K562 (cell line): ENCODE results near the gene TAF4. TPM values are rescaled to one million over a fixed set of nuclear protein-coding genes. Genes with fewer than 3 reads are reported as not detected.

Experiments used
- ATAC-seq: fragments of 200-7000 bp; cut with Tn5 transposase; 3 replicates; pipeline ENCODE4 v1.9.1; 2020; ENCODE audit warnings: moderate library complexity
- BruUV-seq: library from RNA; stranded (reverse); fragments of 400-500 nt; replicated peaks from 2 replicates; lab custom pipeline; 2021; lab: Mats Ljungman, UMichigan
- CTCF ChIA-PET: fragments of 300-600 bp; formaldehyde crosslinking; extraction: SDS; loops from one replicate; lab custom pipeline; 2021; ENCODE audit warnings: low intra/inter-chr PET ratio; lab: Yijun Ruan, JAX
- POLR2A ChIA-PET: fragments of 300-600, 350-650 bp; sonication (Branson Sonifier 250); formaldehyde crosslinking; extraction: SDS; loops from one replicate; lab custom pipeline; 2021; ENCODE audit warnings: antibody characterized with exemption, inconsistent platforms; lab: Yijun Ruan, JAX
- DNase-seq, 4 experiments: peaks; one replicate each; pipeline versions ENCODE4 v3.0.0 to v3.0.0-alpha.2; 2011 to 2018; ENCODE audit warnings: low spot score in 3 of 4, mixed read lengths in 3 of 4; ENCODE audit errors: extremely low read depth in 1 of 4
- FAIRE-seq: peaks from 2 replicates; lab custom pipeline; 2011; peaks lifted over from hg19 to GRCh38; lab: Jason Lieb, UNC
- H2AFZ ChIP-seq: 2 replicates; pipeline ENCODE4 v1.6.0; 2011; ENCODE audit warnings: low read depth, low read length, control low read depth, inconsistent platforms
- H3K27ac ChIP-seq: fragments of 200-600 bp; 3 replicates; pipeline ENCODE4 v1.8.0; 2011; ENCODE audit warnings: low read depth, mild to moderate bottlenecking, control low read depth, inconsistent platforms, low read length, moderate library complexity, mixed read lengths; ENCODE audit errors: extremely low read depth
- H3K27me3 ChIP-seq, 2 experiments: fragments of 300-600 bp in 1 of 2; 2 replicates in 1 of 2; 3 replicates in 1 of 2; pipeline versions ENCODE4 v1.6.0 to v1.8.0; 2011; ENCODE audit warnings: inconsistent platforms in 2 of 2, low read length in 2 of 2, mild to moderate bottlenecking in 1 of 2, mixed read lengths in 1 of 2, moderate library complexity in 1 of 2; ENCODE audit not compliant: control insufficient read depth in 2 of 2, insufficient read depth in 2 of 2
- H3K36me3 ChIP-seq: fragments of 300-600 bp; 3 replicates; pipeline ENCODE4 v1.8.0; 2011; ENCODE audit warnings: mild to moderate bottlenecking, low read length, inconsistent platforms; ENCODE audit not compliant: control insufficient read depth, insufficient read depth
- H3K4me1 ChIP-seq, 2 experiments: fragments of 200-600 bp in 1 of 2; replicated peaks in 1 of 2; 2 replicates in 1 of 2; 3 replicates in 1 of 2; pipeline versions ENCODE4 v1.5.1 to v1.8.0; 2011; ENCODE audit warnings: inconsistent platforms in 2 of 2, low read length in 2 of 2, mild to moderate bottlenecking in 1 of 2, mixed read lengths in 1 of 2, moderate library complexity in 1 of 2; ENCODE audit not compliant: control insufficient read depth in 2 of 2, insufficient read depth in 2 of 2
- H3K4me2 ChIP-seq: 2 replicates; pipeline ENCODE4 v1.6.1; 2011; ENCODE audit warnings: low read length, control low read depth, inconsistent platforms, mixed read lengths; ENCODE audit not compliant: insufficient read depth
- H3K4me3 ChIP-seq: fragments of 200-600 bp; sonication (generic), shearing (Covaris generic); 2 replicates; pipeline ENCODE4 v1.5.1; 2016; ENCODE audit warnings: control low read depth, inconsistent platforms
- H3K79me2 ChIP-seq: fragments of 200-600 bp; 3 replicates; pipeline ENCODE4 v1.8.0; 2011; ENCODE audit warnings: low read length, inconsistent platforms; ENCODE audit not compliant: control insufficient read depth, insufficient read depth
- H3K9ac ChIP-seq, 2 experiments: 2 replicates each; pipeline versions ENCODE4 v1.6.0 to v1.6.1; 2011; ENCODE audit warnings: low read depth in 2 of 2, low read length in 2 of 2, control low read depth in 1 of 2, inconsistent platforms in 1 of 2, mild to moderate bottlenecking in 1 of 2, mixed read lengths in 1 of 2; ENCODE audit not compliant: insufficient read depth in 1 of 2
- H3K9me1 ChIP-seq: one replicate; pipeline ENCODE4 v1.6.0; 2011; ENCODE audit warnings: inconsistent platforms, mild to moderate bottlenecking, low read length, moderate library complexity; ENCODE audit not compliant: control insufficient read depth, insufficient read depth
- H3K9me3 ChIP-seq: replicated peaks from 2 replicates; pipeline ENCODE4 v1.5.1; 2011; ENCODE audit warnings: low read depth, low read length, inconsistent platforms; ENCODE audit not compliant: control insufficient read depth, insufficient read depth
- H4K20me1 ChIP-seq: replicated peaks from 2 replicates; pipeline ENCODE4 v1.6.1; 2011; ENCODE audit warnings: low read length, inconsistent platforms, mixed read lengths; ENCODE audit not compliant: control insufficient read depth, insufficient read depth
- DMBX1 ChIP-seq: fragments of 250-450 bp; sonication (Bioruptor Pico); IDR thresholded peaks from 2 replicates; pipeline ENCODE4 v1.8.0; 2022; ENCODE audit warnings: inconsistent platforms, mild to moderate bottlenecking, moderate library complexity, borderline replicate concordance
- E2F8 ChIP-seq: fragments of 450-650 bp; IDR thresholded peaks from 2 replicates; pipeline ENCODE4 v1.7.1; 2018; ENCODE audit warnings: mild to moderate bottlenecking, low read depth; ENCODE audit not compliant: partially characterized antibody
- EP300 ChIP-seq: IDR thresholded peaks from 2 replicates; pipeline ENCODE4 v1.6.1; 2012; ENCODE audit warnings: low read length, improper control_type of control experiment
- JUN ChIP-seq, 2 experiments: sonication (generic) in 1 of 2; formaldehyde crosslinking in 1 of 2; IDR thresholded peaks; 2 replicates each; pipeline versions ENCODE4 v1.6.1 to v1.8.0; 2012 to 2022; ENCODE audit warnings: borderline replicate concordance in 2 of 2, mild to moderate bottlenecking in 2 of 2, improper control_type of control experiment in 1 of 2, low read depth in 1 of 2, low read length in 1 of 2, missing genetic modification reagents in 1 of 2
- MITF ChIP-seq: IDR thresholded peaks from 2 replicates; pipeline ENCODE4 v1.6.1; 2014; ENCODE audit warnings: antibody characterized with exemption
- MYBL2 ChIP-seq, 2 experiments: fragments of 450-650 bp in 1 of 2; sonication (generic) in 1 of 2; formaldehyde crosslinking in 1 of 2; IDR thresholded peaks; 2 replicates each; pipeline versions ENCODE4 v1.6.1 to v1.8.1; 2017 to 2022; ENCODE audit warnings: borderline replicate concordance in 1 of 2, inconsistent platforms in 1 of 2, low read depth in 1 of 2, mild to moderate bottlenecking in 1 of 2, missing genetic modification reagents in 1 of 2, moderate library complexity in 1 of 2
- MYNN ChIP-seq, 2 experiments: sonication (generic); formaldehyde crosslinking in 1 of 2; IDR thresholded peaks; 2 replicates each; pipeline versions ENCODE4 v1.5.0 to v1.6.1; 2016 to 2020; ENCODE audit warnings: antibody characterized with exemption in 1 of 2, missing genetic modification reagents in 1 of 2
- PRDM10 ChIP-seq: fragments of 450-650 bp; IDR thresholded peaks from 2 replicates; pipeline ENCODE4 v1.6.1; 2018; ENCODE audit not compliant: partially characterized antibody
- ZFP91 ChIP-seq: sonication (generic); formaldehyde crosslinking; IDR thresholded peaks from 2 replicates; pipeline ENCODE4 v1.8.0; 2022; ENCODE audit warnings: mild to moderate bottlenecking, missing genetic modification reagents
- WGBS: fragments of 100-300 bp; shearing (Covaris generic); methylation state at CpG from one replicate; pipeline ENCODE4 v1.1.6; 2016; ENCODE audit warnings: low coverage, mixed read lengths; ENCODE audit not compliant: insufficient coverage; ENCODE audit errors: missing lambda C conversion rate; 5-methylcytosine and 5-hydroxymethylcytosine counted together
- in situ Hi-C: fragments of 300-500 bp; cut with MboI; formaldehyde crosslinking; loops from 4 replicates; pipeline ENCODE4 v1.15.0; 2018; ENCODE audit warnings: inconsistent platforms, mixed read lengths
- intact Hi-C: fragments of 100-400 bp; cut with micrococcal nuclease; formaldehyde crosslinking; loops from 2 replicates; pipeline ENCODE4 v1.14.2; 2022
- polyA plus RNA-seq, 8 experiments: library from polyadenylated mRNA; depleted of rRNA in 4 of 8; stranded (reverse) in 5 of 8; unstranded in 3 of 8; fragments of >200 nt; fragmentation: Nextera tagmentation in 2 of 8; fragmentation: Illumina TruSeq in 1 of 8; extraction: Ambion mirVana in 2 of 8; extraction: Trizol in 1 of 8; gene quantifications; 2 replicates each; pipeline versions ENCODE4 v1.2.1 to v1.2.3, GENCODE V29; 2011 to 2014; ENCODE audit warnings: inconsistent platforms in 1 of 8, missing spikeins in 1 of 8
- total RNA-seq, 7 experiments: library from RNA; depleted of rRNA in 6 of 7; stranded (reverse); fragments of >200 nt in 6 of 7; fragmentation: Illumina TruSeq in 2 of 7; extraction: Trizol in 2 of 7; gene quantifications; 2 replicates each; pipeline versions ENCODE4 v1.2.1 to v1.2.3, GENCODE V29; 2011 to 2021; ENCODE audit warnings: low replicate concordance in 1 of 7

Gene TAF4
- total and polyA plus RNA-seq, 9 of the 15 experiments (the other 6 are each of a cell fraction or from before 2014, with no cell fraction given) = 0.44 to 28.3 (median 5.6) TPM

- TF ChIP-seq E2F8 = no peak
- TF ChIP-seq, all 486 proteins: peak for 0
These were observed 95.9 kb downstream of the TAF4 start (continued) for GRCh38 chr20:61969806-61970205.

GRCh38 chr20:61968932-61969331 is 96.7 kb downstream of the TAF4 start:
- 23% methylated on average over 11 of the region's 11 CpGs for WGBS
- no peak for TF ChIP-seq PRDM10
- TF ChIP-seq JUN (IDR thresholded peaks at IDR 0.05; ENCODE audit: borderline replicate concordance, low read depth, low read length) = no peak
- TF ChIP-seq JUN (CRISPR knock-in tag; IDR thresholded peaks at IDR 0.05; ENCODE audit: borderline replicate concordance) = no peak
- TF ChIP-seq MYBL2 (IDR thresholded peaks at IDR 0.05; ENCODE audit: low read depth) = no peak
- TF ChIP-seq MYBL2 (CRISPR knock-in tag; IDR thresholded peaks at IDR 0.05; ENCODE audit: borderline replicate concordance) = no peak
- no peak for TF ChIP-seq DMBX1 (CRISPR knock-in tag)
- no peak for TF ChIP-seq ZFP91 (CRISPR knock-in tag)
- no peak for TF ChIP-seq EP300
- no peak for TF ChIP-seq MYNN (IDR thresholded peaks at IDR 0.05)
- TF ChIP-seq MYNN (CRISPR knock-in tag; IDR thresholded peaks at IDR 0.05) = no peak
- TF ChIP-seq MITF = no peak

More at GRCh38 chr20:61968932-61969331, 96.7 kb downstream of the TAF4 start:
- H2AFZ ChIP-seq = no peak overlapping the region
- H3K9ac ChIP-seq = no peak overlapping the region
- FAIRE-seq (no peak), DNase-seq (no peak), ATAC-seq (no peak)
- ChIA-PET CTCF (no interaction called here), POLR2A (interaction anchor here (0.6 to 1.0 kb wide), 2 partner anchors 9 to 55 kb away, joined by 3 read pairs; no protein-coding TSS in a partner anchor)
- intact Hi-C loops (no loop called here), in situ Hi-C loops (no loop called here)
- no peaks in the 10 kb centered on the region for H3K9me3 ChIP-seq
- H3K27me3 ChIP-seq = no peaks in the 10 kb centered on the region
- H3K4me1 ChIP-seq = peaks cover 0 to 20% of the 10 kb centered on the region in 2 experiments; a peak in 2 of 5 replicates
- no peaks in the 10 kb centered on the region for H3K79me2 ChIP-seq
- no peaks in the 10 kb centered on the region for H3K9me1 ChIP-seq
- no TSS peak for BruUV-seq
- no peaks in the 10 kb centered on the region for H4K20me1 ChIP-seq
- no peak overlapping the region for H3K4me2 ChIP-seq
- no peak overlapping the region for H3K27ac ChIP-seq
- no peak overlapping the region for H3K4me3 ChIP-seq
- peaks cover 13% of the 10 kb centered on the region; the same call in 1 of the 3 replicates for H3K36me3 ChIP-seq
